Measurements from ENCODE around the gene NAA80. TPM values are rescaled to one million over a fixed set of nuclear protein-coding genes. Genes with fewer than 3 reads are reported as not detected.

NAA80 gene
- total and polyA plus RNA-seq, 9 donors: 5.1 to 8.3 (median 6.1) TPM

Other genes with a start within 250 kb of the NAA80 start
- 161 TPM for gene RBM5, start 210.5 kb downstream of the NAA80 start, total RNA-seq
- 100 to 1,000 TPM; 126 to 206 (median 157) TPM for gene RBM5, start 210.5 kb downstream of the NAA80 start, polyA plus RNA-seq (ENCODE audit: insufficient read depth in 1 of 8, insufficient read length in 8 of 8, low replicate concordance in 1 of 8)
- gene SEMA3F, start 144.1 kb downstream of the NAA80 start, total RNA-seq: 9.1 TPM
- gene SEMA3F, start 144.1 kb downstream of the NAA80 start, polyA plus RNA-seq (ENCODE audit: insufficient read depth in 1 of 8, insufficient read length in 8 of 8, low replicate concordance in 1 of 8): 10 to 100 TPM in 6 of 8 donors, 1 to 10 TPM in 2; 9.9 to 28.6 (median 14.4) TPM
- gene GNAT1, start 107.8 kb downstream of the NAA80 start, total RNA-seq: not detected
- under 1 TPM in 2 of 8 donors, not detected in 6; 0.26 to 0.34 TPM for gene GNAT1, start 107.8 kb downstream of the NAA80 start, polyA plus RNA-seq (ENCODE audit: insufficient read depth in 1 of 8, insufficient read length in 8 of 8, low replicate concordance in 1 of 8)
- 1.7 TPM for gene SLC38A3, start 94.1 kb downstream of the NAA80 start, total RNA-seq
- 1 to 10 TPM; 1.7 to 4.4 (median 2.5) TPM for gene SLC38A3, start 94.1 kb downstream of the NAA80 start, polyA plus RNA-seq (ENCODE audit: insufficient read depth in 1 of 8, insufficient read length in 8 of 8, low replicate concordance in 1 of 8)
- 116 TPM for gene GNAI2, start 63.2 kb downstream of the NAA80 start, total RNA-seq
- 100 to 1,000 TPM; 153 to 222 (median 191) TPM for gene GNAI2, start 63.2 kb downstream of the NAA80 start, polyA plus RNA-seq (ENCODE audit: insufficient read depth in 1 of 8, insufficient read length in 8 of 8, low replicate concordance in 1 of 8)
- 51.8 TPM for gene SEMA3B, start 30.3 kb downstream of the NAA80 start, total RNA-seq
- 10 to 100 TPM; 31.8 to 53.7 (median 38.9) TPM for gene SEMA3B, start 30.3 kb downstream of the NAA80 start, polyA plus RNA-seq (ENCODE audit: insufficient read depth in 1 of 8, insufficient read length in 8 of 8, low replicate concordance in 1 of 8)
- 25.4 TPM for gene LSMEM2, start 20.3 kb downstream of the NAA80 start, total RNA-seq
- gene LSMEM2, start 20.3 kb downstream of the NAA80 start, polyA plus RNA-seq (ENCODE audit: insufficient read depth in 1 of 8, insufficient read length in 8 of 8, low replicate concordance in 1 of 8): 10 to 100 TPM; 11.1 to 33.1 (median 27.8) TPM
- gene IFRD2, start 7.0 kb downstream of the NAA80 start, total RNA-seq: 36.9 TPM
- gene IFRD2, start 7.0 kb downstream of the NAA80 start, polyA plus RNA-seq (ENCODE audit: insufficient read depth in 1 of 8, insufficient read length in 8 of 8, low replicate concordance in 1 of 8): 10 to 100 TPM; 46.4 to 68.1 (median 61.2) TPM
- 1.3 TPM for gene HYAL3, start within 50 bp of the NAA80 start, total RNA-seq
- gene HYAL3, start within 50 bp of the NAA80 start, polyA plus RNA-seq (ENCODE audit: insufficient read depth in 1 of 8, insufficient read length in 8 of 8, low replicate concordance in 1 of 8): 1 to 10 TPM; 1.3 to 3.0 (median 2.2) TPM
- 1.3 TPM for gene HYAL1, start 4.2 kb upstream of the NAA80 start, total RNA-seq
- gene HYAL1, start 4.2 kb upstream of the NAA80 start, polyA plus RNA-seq (ENCODE audit: insufficient read depth in 1 of 8, insufficient read length in 8 of 8, low replicate concordance in 1 of 8): 1 to 10 TPM in 7 of 8 donors, under 1 TPM in 1; 0.86 to 2.5 (median 1.7) TPM
- 51.6 TPM for gene HYAL2, start 23.3 kb upstream of the NAA80 start, total RNA-seq
- 10 to 100 TPM; 34.3 to 49.5 (median 46.9) TPM for gene HYAL2, start 23.3 kb upstream of the NAA80 start, polyA plus RNA-seq (ENCODE audit: insufficient read depth in 1 of 8, insufficient read length in 8 of 8, low replicate concordance in 1 of 8)
- 12.8 TPM for gene TUSC2, start 28.8 kb upstream of the NAA80 start, total RNA-seq
- 10 to 100 TPM; 13.7 to 19.2 (median 17.4) TPM for gene TUSC2, start 28.8 kb upstream of the NAA80 start, polyA plus RNA-seq (ENCODE audit: insufficient read depth in 1 of 8, insufficient read length in 8 of 8, low replicate concordance in 1 of 8)
- gene RASSF1, start 41.4 kb upstream of the NAA80 start, total RNA-seq: 33.9 TPM
- 10 to 100 TPM; 34.9 to 47.7 (median 38.8) TPM for gene RASSF1, start 41.4 kb upstream of the NAA80 start, polyA plus RNA-seq (ENCODE audit: insufficient read depth in 1 of 8, insufficient read length in 8 of 8, low replicate concordance in 1 of 8)
- 0.49 TPM for gene ZMYND10, start 46.3 kb upstream of the NAA80 start, total RNA-seq
- 1 to 10 TPM in 4 of 8 donors, under 1 TPM in 4; 0.90 to 1.8 (median 1.1) TPM for gene ZMYND10, start 46.3 kb upstream of the NAA80 start, polyA plus RNA-seq (ENCODE audit: insufficient read depth in 1 of 8, insufficient read length in 8 of 8, low replicate concordance in 1 of 8)
- 18.9 TPM for gene NPRL2, start 51.4 kb upstream of the NAA80 start, total RNA-seq
- gene NPRL2, start 51.4 kb upstream of the NAA80 start, polyA plus RNA-seq (ENCODE audit: insufficient read depth in 1 of 8, insufficient read length in 8 of 8, low replicate concordance in 1 of 8): 10 to 100 TPM; 18.2 to 23.9 (median 20.2) TPM
- 8.3 TPM for gene CYB561D2, start 51.5 kb upstream of the NAA80 start, total RNA-seq
- 1 to 10 TPM; 6.1 to 9.1 (median 7.5) TPM for gene CYB561D2, start 51.5 kb upstream of the NAA80 start, polyA plus RNA-seq (ENCODE audit: insufficient read depth in 1 of 8, insufficient read length in 8 of 8, low replicate concordance in 1 of 8)
- gene TMEM115, start 60.1 kb upstream of the NAA80 start, total RNA-seq: 25.3 TPM
- gene TMEM115, start 60.1 kb upstream of the NAA80 start, polyA plus RNA-seq (ENCODE audit: insufficient read depth in 1 of 8, insufficient read length in 8 of 8, low replicate concordance in 1 of 8): 10 to 100 TPM; 23.0 to 31.3 (median 26.2) TPM
- gene CACNA2D2, start 204.2 kb upstream of the NAA80 start, total RNA-seq: 3.0 TPM
- gene CACNA2D2, start 204.2 kb upstream of the NAA80 start, polyA plus RNA-seq (ENCODE audit: insufficient read depth in 1 of 8, insufficient read length in 8 of 8, low replicate concordance in 1 of 8): 10 to 100 TPM in 3 of 8 donors, 1 to 10 TPM in 5; 6.1 to 12.6 (median 9.4) TPM